Prostate gland (tissue), 2 donors: Measurements from ENCODE around the gene CCR5.

Source experiments
- CTCF ChIP-seq, 4 experiments: fragments of 200-600 bp in 2 of 4; fragments of 450-650 bp in 2 of 4; sonication (generic) in 2 of 4; IDR thresholded peaks; 1 replicate in 3 of 4; 2 replicates in 1 of 4; pipeline ENCODE4 v1.5.1; 2016 to 2019; ENCODE audit warnings: antibody characterized with exemption in 4 of 4, mild to moderate bottlenecking in 2 of 4, moderate library complexity in 2 of 4
- POLR2A ChIP-seq: fragments of 450-650 bp; IDR thresholded peaks from one replicate; pipeline ENCODE4 v1.6.1; 2016; ENCODE audit warnings: antibody characterized with exemption, mild to moderate bottlenecking
- POLR2AphosphoS5 ChIP-seq: sonication (generic); formaldehyde crosslinking; IDR thresholded peaks from one replicate; pipeline ENCODE4 v1.6.1; 2017; ENCODE audit warnings: antibody characterized with exemption

GRCh38 chr3:46413951-46414350 is 43.2 kb downstream of the CCR5 start:
- no peak for TF ChIP-seq CTCF (IDR thresholded peaks at IDR 0.05)
- TF ChIP-seq POLR2A = no peak
- TF ChIP-seq POLR2AphosphoS5 = no peak
